Measurements from ENCODE around the gene TECPR1. TPM values are rescaled to one million over a fixed set of nuclear protein-coding genes. Genes with fewer than 3 reads are reported as not detected.

TECPR1 gene
- total and polyA plus RNA-seq, 2 of the 8 experiments (the other 6 are each of a cell fraction or from before 2014, with no cell fraction given), result 1.3 to 11.1 TPM

GRCh38 chr7:98211676-98212531, 40.1 kb downstream of the TECPR1 start:
- Histone ChIP-seq H4K8ac (ENCODE audit: extremely low read depth, insufficient read depth, low read length) (no peak overlapping the region; the same call in 1 of the 2 replicates), H2BK20ac (ENCODE audit: low read length) (no peak overlapping the region), H3K56ac (replicated peaks; ENCODE audit: insufficient read length, low read depth, low read length) (no peak overlapping the region), H2BK12ac (ENCODE audit: low read depth, low read length) (peak overlapping the region; percentile 50; the same call in 1 of the 2 replicates), H4K91ac (replicated peaks; ENCODE audit: insufficient read length, low read length) (no peak overlapping the region), H4K20me1 (replicated peaks in 1 of 2; ENCODE audit: control insufficient read depth in 1 of 2, insufficient read depth in 2 of 2, low read length in 2 of 2) (peaks cover 0 to 3% of the 10 kb centered on the region in 2 experiments), H2BK15ac (ENCODE audit: low read length) (no peak overlapping the region; the same call in 1 of the 2 replicates), H2BK120ac (replicated peaks; ENCODE audit: low read depth, low read length) (no peak overlapping the region), H2AK5ac (ENCODE audit: low read depth, low read length) (no peak overlapping the region), H3K27ac (ENCODE audit: low read depth, low read length) (no peak overlapping the region), H3K18ac (ENCODE audit: extremely low read depth, low read length) (no peak overlapping the region; the same call in 1 of the 2 replicates), H3K36me3 (ENCODE audit: control insufficient read depth in 2 of 4, insufficient read depth in 4 of 4, low read length in 3 of 4) (peaks cover 0 to 1% (median 0%) of the 10 kb centered on the region in 4 experiments; a peak in 3 of 8 replicates), H3K14ac (ENCODE audit: insufficient read length) (no peak overlapping the region), H3K4me3 (ENCODE audit: extremely low read depth in 1 of 4, insufficient read depth in 2 of 4, low read depth in 3 of 4, low read length in 4 of 4) (peak overlapping the region in 2 of 4 experiments; percentile 33 to 56; a peak in 3 of 8 replicates), H3K4ac (replicated peaks; ENCODE audit: insufficient read length, low read depth, low read length) (peak overlapping the region; percentile 85), H2BK5ac (ENCODE audit: low read depth, low read length) (no peak overlapping the region), H3K9me3 (ENCODE audit: insufficient read depth in 2 of 2, low read depth in 1 of 2, low read length in 1 of 2) (no peaks in the 10 kb centered on the region), H3K27me3 (replicated peaks in 1 of 4; ENCODE audit: control insufficient read depth in 3 of 4, extremely low read depth in 1 of 4, insufficient read depth in 3 of 4, low read length in 3 of 4) (no peaks in the 10 kb centered on the region), H3K4me1 (replicated peaks in 1 of 4; ENCODE audit: control insufficient read depth in 3 of 4, insufficient read depth in 4 of 4, low read length in 3 of 4) (peaks cover 0 to 5% (median 3%) of the 10 kb centered on the region in 4 experiments; a peak in 3 of 7 replicates), H3K79me2 (ENCODE audit: control insufficient read depth in 1 of 2, insufficient read depth in 2 of 2, low read length in 2 of 2) (no peaks in the 10 kb centered on the region), H3K79me1 (ENCODE audit: low read depth, low read length) (no peaks in the 10 kb centered on the region; the same call in 1 of the 2 replicates), H4K5ac (ENCODE audit: insufficient read length, low read depth, low read length) (no peak overlapping the region), H3K9ac (replicated peaks in 1 of 4; ENCODE audit: extremely low read depth in 1 of 4, low read depth in 3 of 4, low read length in 3 of 4) (no peak overlapping the region), H3K23ac (ENCODE audit: insufficient read length) (no peak overlapping the region), H3K4me2 (ENCODE audit: insufficient read depth in 1 of 2, low read depth in 2 of 2, low read length in 2 of 2) (peak overlapping the region; percentile 24 to 59), H3K23me2 (ENCODE audit: low read depth, low read length) (peaks cover 4% of the 10 kb centered on the region; the same call in 1 of the 2 replicates), H2AFZ (ENCODE audit: low read length) (no peak overlapping the region)
- WGBS, 2 experiments (ENCODE audit: extremely low coverage in 1 of 2, insufficient coverage in 1 of 2, insufficient read length in 1 of 2, insufficient replicate concordance in 2 of 2, low coverage in 1 of 2, low lambda C conversion rate in 2 of 2, missing lambda C conversion rate in 1 of 2), result 81% methylated on average over 33 of the region's 49 CpGs; no CpG with 5 or more reads in 1 of the 2 experiments
- TF ChIP-seq POU5F1 (IDR thresholded peaks at IDR 0.05; ENCODE audit: low read depth, low read length) (no peak), EP300 (IDR thresholded peaks at IDR 0.05; ENCODE audit: borderline replicate concordance in 1 of 2, low read depth in 2 of 2, low read length in 2 of 2) (no peak), JUND (IDR thresholded peaks at IDR 0.05; ENCODE audit: low read length) (peak; percentile 76; the same call in 1 of the 2 replicates), EZH2 (IDR thresholded peaks at IDR 0.05; ENCODE audit: low read depth, low read length, severe bottlenecking) (no peak)
- TF ChIP-seq, protein P1, sequence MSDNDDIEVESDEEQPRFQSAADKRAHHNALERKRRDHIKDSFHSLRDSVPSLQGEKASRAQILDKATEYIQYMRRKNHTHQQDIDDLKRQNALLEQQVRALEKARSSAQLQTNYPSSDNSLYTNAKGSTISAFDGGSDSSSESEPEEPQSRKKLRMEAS (IDR thresholded peaks at IDR 0.05), result peak; percentile 39; the same call in 1 of the 2 replicates
- ChIA-PET POLR2A (ENCODE audit: partially characterized antibody) (interaction anchor here (1.1 kb wide), 2 partner anchors 16 to 24 kb away, joined by 3 read pairs; no protein-coding TSS in a partner anchor), CTCF (ENCODE audit: partially characterized antibody) (interaction anchor here (0.7 to 1.7 kb wide), 5 partner anchors 18 to 46 kb away, joined by 3 to 5 read pairs (median 4); no protein-coding TSS in a partner anchor)
- FAIRE-seq (no peak), DNase-seq (ENCODE audit: low read depth in 1 of 2, low spot score in 2 of 2) (peak in 1 of 2 experiments; percentile 59)
